IPS DF 6.9 (cell line): ENCODE measurements around the gene CCDC33.

ENCODE experiments used
- DNase-seq: peaks from one replicate; pipeline ENCODE4 v3.0.0-alpha.2; 2013; ENCODE audit warnings: low read depth, low spot score
- H3K27ac ChIP-seq: one replicate; pipeline ENCODE4 v1.5.1; 2013; ENCODE audit warnings: low read length, control low read depth
- H3K27me3 ChIP-seq: 2 replicates; pipeline ENCODE4 v1.6.1; 2013; ENCODE audit warnings: mild to moderate bottlenecking, low read length; ENCODE audit not compliant: control insufficient read depth, insufficient read depth
- H3K36me3 ChIP-seq: 2 replicates; pipeline ENCODE4 v1.6.1; 2013; ENCODE audit warnings: low read length; ENCODE audit not compliant: control insufficient read depth, insufficient read depth
- H3K4me1 ChIP-seq: 2 replicates; pipeline ENCODE4 v1.6.1; 2013; ENCODE audit warnings: low read length; ENCODE audit not compliant: control insufficient read depth, insufficient read depth
- H3K4me3 ChIP-seq: 2 replicates; pipeline ENCODE4 v1.5.1; 2013; ENCODE audit warnings: mild to moderate bottlenecking, low read length
- H3K9me3 ChIP-seq: 2 replicates; pipeline ENCODE4 v1.6.1; 2013; ENCODE audit warnings: low read length, inconsistent platforms; ENCODE audit not compliant: control insufficient read depth, insufficient read depth
- WGBS: extraction: QIAGEN DNeasy Blood & Tissue Kit; methylation state at CpG from one replicate; pipeline ENCODE4 v1.1.7; 2013; ENCODE audit warnings: mixed read lengths, missing lambda C conversion rate; ENCODE audit not compliant: insufficient read length, insufficient coverage; 5-methylcytosine and 5-hydroxymethylcytosine counted together

Gene CCDC33

DNA sequence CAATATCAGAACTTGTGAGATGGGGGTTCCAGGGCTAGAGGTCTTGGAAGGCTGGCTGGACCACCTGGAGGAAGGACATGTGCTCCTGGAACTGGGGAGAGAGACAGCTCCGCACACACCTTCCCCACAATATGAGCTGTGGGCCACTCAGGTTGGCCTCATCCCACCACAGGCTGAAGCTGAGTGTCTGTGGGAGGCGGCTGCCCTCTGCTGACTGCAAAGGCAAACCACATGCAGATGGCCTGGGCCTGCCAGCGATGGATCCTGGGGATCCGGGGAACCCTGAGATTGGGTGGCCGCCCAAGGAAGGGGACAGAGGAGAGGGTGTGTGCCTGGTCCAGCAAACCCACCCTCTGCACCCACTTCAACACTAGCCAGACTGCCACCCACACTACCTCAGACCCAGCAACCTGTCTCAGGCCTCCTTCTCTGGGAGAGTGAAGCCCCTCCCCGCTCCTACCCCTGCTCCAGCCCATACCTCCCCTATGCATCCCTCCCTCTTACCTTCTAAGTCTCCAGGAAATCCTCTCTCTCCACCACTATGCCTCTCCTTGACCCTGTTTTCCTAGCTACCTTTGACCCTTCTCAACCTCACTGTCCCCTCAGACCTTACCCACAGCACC is 86.5 kb downstream of the CCDC33 start:
- Histone ChIP-seq H3K4me1 (0 out of 2 replicates have a peak, but pooled peaks cover 7% of the 10 kb centered on the region), H3K27me3 (no peaks in the 10 kb centered on the region), H3K9me3 (no peaks in the 10 kb centered on the region), H3K36me3 (no peaks in the 10 kb centered on the region), H3K27ac (no peak overlapping the region), H3K4me3 (no peak overlapping the region)
- WGBS = no CpG with 5 or more reads among the region's 6 CpGs
- DNase-seq = no peak

DNA sequence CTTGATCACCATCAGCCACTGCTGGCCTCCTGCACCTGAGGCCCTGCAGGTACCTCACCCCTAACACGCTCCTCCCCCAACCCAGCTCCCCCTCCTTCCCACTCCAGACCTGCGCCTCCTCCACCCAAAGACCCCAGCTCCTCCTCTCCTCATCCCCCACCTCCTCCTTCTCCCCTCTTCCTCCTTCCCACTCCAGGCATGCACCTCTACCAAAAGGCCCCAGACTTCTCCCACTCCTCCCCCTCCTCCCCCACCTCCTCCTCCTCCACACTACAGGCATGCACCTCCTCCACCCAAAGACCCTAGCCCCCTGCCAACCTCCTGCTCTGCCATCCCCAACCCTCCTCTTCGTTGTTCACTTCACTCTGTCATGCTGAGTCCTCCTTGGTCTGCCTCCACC is 88.6 kb downstream of the CCDC33 start:
- no peak for DNase-seq
- no CpG with 5 or more reads among the region's 3 CpGs for WGBS
- no peaks in the 10 kb centered on the region for H3K27me3 ChIP-seq
- H3K4me1 ChIP-seq = peaks cover 2% of the 10 kb centered on the region; the same call in 1 of the 2 replicates
- H3K27ac ChIP-seq = no peak overlapping the region
- H3K36me3 ChIP-seq = no peaks in the 10 kb centered on the region
- no peaks in the 10 kb centered on the region for H3K9me3 ChIP-seq
- no peak overlapping the region for H3K4me3 ChIP-seq

DNA sequence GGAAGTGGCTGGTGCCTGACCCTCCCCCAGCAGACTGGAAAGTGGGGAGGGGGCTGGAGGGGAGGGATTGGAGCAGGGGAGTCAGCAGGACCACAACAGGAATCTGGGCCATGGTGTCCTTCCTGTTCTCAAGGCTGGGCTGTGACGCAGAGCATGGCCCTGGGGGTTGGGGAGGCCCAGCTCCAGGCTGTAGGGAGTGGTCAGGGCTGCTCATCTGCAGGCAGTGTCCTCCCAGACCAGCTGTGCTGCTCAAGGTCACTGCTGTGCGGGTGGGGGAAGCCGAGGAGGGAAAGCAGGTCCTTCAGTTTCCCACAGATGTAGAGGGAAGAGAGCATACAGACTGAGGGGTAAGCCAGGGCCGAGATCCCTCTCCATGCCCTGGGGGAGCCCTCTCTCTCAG is 90.6 kb downstream of the CCDC33 start:
- DNase-seq = no peak
- H3K27me3 ChIP-seq = no peaks in the 10 kb centered on the region
- H3K27ac ChIP-seq = no peak overlapping the region
- peaks cover 2% of the 10 kb centered on the region; the same call in 1 of the 2 replicates for H3K4me1 ChIP-seq
- no peak overlapping the region for H3K4me3 ChIP-seq
- no peaks in the 10 kb centered on the region for H3K9me3 ChIP-seq
- H3K36me3 ChIP-seq = no peaks in the 10 kb centered on the region
- no CpG with 5 or more reads among the region's 4 CpGs for WGBS

DNA sequence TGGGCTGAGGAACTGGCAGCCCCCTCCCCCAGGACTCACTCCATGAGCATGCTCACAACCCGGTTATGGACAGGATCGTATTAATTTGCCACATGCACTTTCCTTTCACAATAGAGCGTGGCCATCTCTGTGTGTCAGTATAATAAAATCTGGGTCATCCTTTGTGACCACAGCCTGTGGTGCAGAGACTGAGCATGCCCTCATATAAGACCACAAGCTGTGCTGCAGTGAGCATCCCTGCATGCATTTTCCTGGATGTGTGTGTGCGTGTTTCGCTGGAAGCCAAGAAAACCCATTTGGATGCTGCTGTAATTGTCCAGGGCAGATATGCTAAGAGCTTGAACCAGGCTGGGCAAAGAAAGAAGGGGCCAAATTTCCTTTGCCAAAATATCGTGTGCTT is 91.6 kb downstream of the CCDC33 start:
- H3K4me3 ChIP-seq = no peak overlapping the region
- DNase-seq = no peak
- WGBS = no CpG with 5 or more reads among the region's 6 CpGs
- no peaks in the 10 kb centered on the region for H3K36me3 ChIP-seq
- no peaks in the 10 kb centered on the region for H3K27me3 ChIP-seq
- no peaks in the 10 kb centered on the region for H3K9me3 ChIP-seq
- H3K27ac ChIP-seq = no peak overlapping the region
- H3K4me1 ChIP-seq = peaks cover 2% of the 10 kb centered on the region; the same call in 1 of the 2 replicates

DNA sequence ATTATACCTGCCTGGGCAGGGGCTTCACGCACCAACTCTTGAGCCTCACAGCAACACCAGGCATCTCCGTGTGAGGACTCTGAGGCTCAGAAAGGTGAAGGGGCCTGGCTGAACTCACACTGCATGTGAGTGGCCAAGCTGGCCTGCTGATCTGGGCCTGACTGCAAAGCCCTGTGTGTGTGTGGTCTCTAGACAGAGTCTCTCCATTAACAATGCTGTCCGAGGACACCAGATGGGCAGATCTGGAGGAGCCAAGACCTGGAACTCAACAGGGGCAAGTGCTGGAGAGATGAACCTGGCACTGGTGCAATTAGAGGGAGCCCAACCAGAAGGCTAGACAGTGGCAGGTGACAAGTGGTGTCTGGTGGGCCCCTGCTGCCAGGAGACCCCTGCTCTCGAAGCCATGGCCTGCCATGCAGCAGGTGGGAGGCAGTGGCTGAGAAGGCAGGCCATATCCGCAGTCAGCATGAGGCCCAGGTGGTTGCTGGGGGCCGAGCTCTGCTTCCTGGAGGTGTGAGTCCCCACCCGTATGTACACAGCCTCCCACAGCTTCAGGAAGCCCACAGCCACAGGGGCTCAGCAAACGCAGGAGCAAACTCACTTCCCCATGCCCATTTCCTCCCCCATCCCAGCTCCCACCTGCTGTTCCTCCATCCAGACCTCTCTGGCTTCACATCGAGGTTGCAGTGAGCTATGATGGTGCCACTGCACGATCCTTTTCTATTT is 92.4 kb downstream of the CCDC33 start:
- no peaks in the 10 kb centered on the region for H3K36me3 ChIP-seq
- H3K27me3 ChIP-seq = no peaks in the 10 kb centered on the region
- H3K9me3 ChIP-seq = no peaks in the 10 kb centered on the region
- no peak overlapping the region for H3K27ac ChIP-seq
- H3K4me3 ChIP-seq = no peak overlapping the region
- peaks cover 2% of the 10 kb centered on the region; the same call in 1 of the 2 replicates for H3K4me1 ChIP-seq
- DNase-seq = no peak
- WGBS = no CpG with 5 or more reads among the region's 10 CpGs

DNA sequence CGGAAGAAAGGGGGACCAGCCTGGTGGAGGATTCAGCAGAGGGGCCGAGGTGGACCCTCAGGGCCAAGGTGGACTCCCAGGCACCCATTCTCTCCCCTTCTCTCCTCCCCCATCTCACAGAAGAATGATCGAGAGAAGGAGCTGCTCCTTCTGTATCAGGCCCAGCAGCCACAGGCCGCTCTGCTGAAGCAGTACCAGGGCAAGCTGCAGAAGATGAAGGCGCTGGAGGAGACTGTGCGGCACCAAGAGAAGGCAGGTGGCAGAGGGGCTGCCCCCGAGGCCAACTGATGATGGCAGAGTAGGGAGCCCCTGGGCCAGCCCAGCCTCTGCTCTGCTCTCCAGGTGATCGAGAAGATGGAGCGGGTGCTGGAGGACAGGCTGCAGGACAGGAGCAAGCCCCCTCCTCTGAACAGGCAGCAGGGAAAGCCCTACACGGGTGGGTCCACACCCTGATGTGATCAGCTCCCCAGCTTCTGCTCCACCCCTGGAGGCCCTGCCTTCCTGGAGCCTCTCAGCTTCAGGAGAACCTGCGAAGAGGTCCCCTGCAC is 94.8 kb downstream of the CCDC33 start:
- peaks cover 2% of the 10 kb centered on the region; the same call in 1 of the 2 replicates for H3K4me1 ChIP-seq
- no peaks in the 10 kb centered on the region for H3K36me3 ChIP-seq
- no peak overlapping the region for H3K27ac ChIP-seq
- no CpG with 5 or more reads among the region's 11 CpGs for WGBS
- DNase-seq = no peak
- H3K9me3 ChIP-seq = no peaks in the 10 kb centered on the region
- H3K4me3 ChIP-seq = no peak overlapping the region
- no peaks in the 10 kb centered on the region for H3K27me3 ChIP-seq

DNA sequence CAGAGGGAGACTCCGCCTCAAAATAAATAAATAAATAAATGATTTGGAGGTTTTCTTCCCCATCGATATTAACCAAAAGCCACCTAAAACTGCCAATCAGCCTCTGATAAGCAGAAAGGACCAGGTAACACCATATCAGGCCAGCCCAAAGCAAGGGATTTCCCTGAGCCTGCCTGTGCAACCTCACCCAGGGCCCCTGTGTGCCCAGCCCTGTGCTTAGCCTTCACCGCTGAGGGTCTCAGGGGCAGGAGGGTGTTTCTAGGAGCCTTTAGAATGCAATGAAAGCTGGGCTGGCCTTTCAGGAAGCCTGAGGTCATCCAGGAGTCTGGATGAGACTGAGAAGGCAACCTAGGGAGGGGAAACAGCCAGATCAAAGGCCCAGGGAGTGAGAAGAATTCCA is 95.9 kb downstream of the CCDC33 start:
- DNase-seq = no peak
- no CpG with 5 or more reads among the region's 3 CpGs for WGBS
- Histone ChIP-seq H3K9me3 (no peaks in the 10 kb centered on the region), H3K27ac (no peak overlapping the region), H3K4me3 (no peak overlapping the region), H3K27me3 (no peaks in the 10 kb centered on the region), H3K36me3 (no peaks in the 10 kb centered on the region), H3K4me1 (peaks cover 2% of the 10 kb centered on the region; the same call in 1 of the 2 replicates)

DNA sequence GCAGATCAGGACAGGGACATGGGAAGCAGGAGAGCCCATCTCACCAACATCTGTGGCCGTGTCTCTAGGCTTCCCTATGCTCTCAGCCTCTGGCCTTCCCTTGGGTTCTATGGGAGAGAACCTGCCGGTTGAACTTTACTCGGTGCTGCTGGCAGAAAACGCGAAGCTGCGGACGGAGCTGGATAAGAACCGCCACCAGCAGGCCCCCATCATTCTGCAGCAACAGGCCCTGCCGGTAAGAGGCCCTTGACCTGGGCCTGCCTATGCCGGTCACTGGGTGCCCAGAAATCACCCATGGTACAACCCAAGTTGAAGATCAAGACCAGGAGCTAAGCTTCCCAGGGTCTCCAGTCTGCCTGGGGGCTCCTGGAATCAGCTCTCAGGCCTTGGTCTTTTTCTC is 96.5 kb downstream of the CCDC33 start:
- H3K27ac ChIP-seq = no peak overlapping the region
- WGBS = no CpG with 5 or more reads among the region's 10 CpGs
- no peaks in the 10 kb centered on the region for H3K27me3 ChIP-seq
- H3K36me3 ChIP-seq = no peaks in the 10 kb centered on the region
- no peaks in the 10 kb centered on the region for H3K9me3 ChIP-seq
- no peak overlapping the region for H3K4me3 ChIP-seq
- peaks cover 2% of the 10 kb centered on the region; the same call in 1 of the 2 replicates for H3K4me1 ChIP-seq
- no peak for DNase-seq

DNA sequence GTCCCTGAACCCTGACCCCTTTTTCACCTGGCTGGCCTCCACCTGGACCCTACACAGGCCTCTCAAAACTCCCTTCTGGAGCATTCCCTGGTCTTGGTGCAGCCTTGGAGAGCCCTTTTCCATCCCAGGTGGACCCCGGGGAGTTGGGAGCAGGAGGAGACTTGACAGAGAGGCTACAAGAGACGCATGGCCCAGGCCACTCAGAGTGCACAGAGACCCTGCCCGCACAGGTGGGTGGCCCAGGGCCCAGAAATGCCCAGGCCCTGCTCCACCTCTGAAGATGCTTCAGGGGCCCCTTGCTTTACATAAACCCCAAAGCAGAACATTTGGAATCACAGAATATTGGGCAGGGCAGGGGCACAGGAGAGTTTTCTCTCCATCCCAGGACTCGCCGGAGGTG is 97.0 kb downstream of the CCDC33 start:
- no peaks in the 10 kb centered on the region for H3K9me3 ChIP-seq
- H3K36me3 ChIP-seq = no peaks in the 10 kb centered on the region
- no CpG with 5 or more reads among the region's 5 CpGs for WGBS
- DNase-seq = no peak
- H3K27me3 ChIP-seq = no peaks in the 10 kb centered on the region
- no peak overlapping the region for H3K4me3 ChIP-seq
- H3K4me1 ChIP-seq = peaks cover 2% of the 10 kb centered on the region; the same call in 1 of the 2 replicates
- no peak overlapping the region for H3K27ac ChIP-seq

DNA sequence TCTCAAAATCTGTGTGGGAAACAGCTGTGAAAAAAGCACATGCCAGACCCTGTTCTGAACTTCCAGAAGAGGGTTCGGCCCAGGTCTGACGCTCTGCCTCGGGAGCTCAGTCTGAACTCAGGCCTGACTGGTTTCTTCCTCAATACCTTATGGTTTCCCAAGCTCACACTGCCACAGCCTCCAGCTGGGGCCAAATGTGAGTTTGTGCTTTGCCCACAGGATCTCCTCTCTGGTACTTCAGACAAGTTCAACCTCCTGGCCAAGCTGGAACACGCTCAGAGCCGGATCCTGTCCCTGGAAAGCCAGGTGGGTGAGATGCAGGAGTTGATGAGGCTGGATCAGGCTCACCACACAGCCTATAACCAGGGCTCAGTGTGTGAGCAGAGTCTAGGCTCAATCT is 97.5 kb downstream of the CCDC33 start:
- no CpG with 5 or more reads among the region's 5 CpGs for WGBS

More for the DNA sequence above, 97.5 kb downstream of the CCDC33 start:
- H3K27me3 ChIP-seq = no peaks in the 10 kb centered on the region
- no peaks in the 10 kb centered on the region for H3K36me3 ChIP-seq
- no peaks in the 10 kb centered on the region for H3K9me3 ChIP-seq
- peaks cover 1% of the 10 kb centered on the region; the same call in 1 of the 2 replicates for H3K4me1 ChIP-seq
- no peak overlapping the region for H3K4me3 ChIP-seq
- H3K27ac ChIP-seq = no peak overlapping the region
- DNase-seq = no peak
